H1 (cell line): ENCODE measurements around the gene GINS2. TPM values are rescaled to one million over a fixed set of nuclear protein-coding genes. Genes with fewer than 3 reads are reported as not detected.

Source experiments
- CTCF ChIA-PET: fragments of 300-600 bp; sonication (Branson Sonifier 250); formaldehyde crosslinking; loops from one replicate; lab custom pipeline; 2021; ENCODE audit not compliant: partially characterized antibody; lab: Charles Lee
- POLR2A ChIA-PET: fragments of 300-600 bp; sonication (Branson Sonifier 250); formaldehyde crosslinking; loops from one replicate; lab custom pipeline; 2021; ENCODE audit warnings: inconsistent platforms; ENCODE audit not compliant: partially characterized antibody; lab: Charles Lee
- DNase-seq, 2 experiments: peaks; one replicate each; pipeline versions ENCODE4 v3.0.0 to v3.0.0-alpha.2; 2010 to 2022; ENCODE audit warnings: low spot score in 2 of 2, low read depth in 1 of 2, mixed read lengths in 1 of 2
- FAIRE-seq: peaks from 2 replicates; lab custom pipeline; 2011; peaks lifted over from hg19 to GRCh38; lab: Jason Lieb, UNC
- H2AFZ ChIP-seq: 2 replicates; pipeline ENCODE4 v1.8.1; 2012; ENCODE audit warnings: low read length, inconsistent platforms
- H2AK5ac ChIP-seq: 2 replicates; pipeline ENCODE4 v1.6.1; 2013; ENCODE audit warnings: low read depth, low read length
- H2BK120ac ChIP-seq: replicated peaks from 2 replicates; pipeline ENCODE3; 2013; ENCODE audit warnings: low read depth, low read length, inconsistent platforms
- H2BK12ac ChIP-seq: 2 replicates; pipeline ENCODE4 v1.6.1; 2013; ENCODE audit warnings: low read depth, low read length
- H2BK15ac ChIP-seq: 2 replicates; pipeline ENCODE4 v1.6.1; 2013; ENCODE audit warnings: low read length
- H2BK20ac ChIP-seq: 2 replicates; pipeline ENCODE4 v1.6.1; 2013; ENCODE audit warnings: low read length
- H2BK5ac ChIP-seq: 2 replicates; pipeline ENCODE4 v1.6.1; 2013; ENCODE audit warnings: low read depth, low read length
- H3K14ac ChIP-seq: 2 replicates; pipeline ENCODE4 v1.6.1; 2013; ENCODE audit warnings: inconsistent platforms; ENCODE audit not compliant: insufficient read length
- H3K18ac ChIP-seq: 2 replicates; pipeline ENCODE4 v1.6.1; 2013; ENCODE audit warnings: low read length; ENCODE audit errors: extremely low read depth
- H3K23ac ChIP-seq: 2 replicates; pipeline ENCODE4 v1.6.1; 2013; ENCODE audit warnings: inconsistent platforms; ENCODE audit not compliant: insufficient read length
- H3K23me2 ChIP-seq: 2 replicates; pipeline ENCODE4 v1.6.1; 2013; ENCODE audit warnings: low read depth, low read length
- H3K27ac ChIP-seq: 2 replicates; pipeline ENCODE4 v1.6.1; 2011; ENCODE audit warnings: low read depth, low read length, inconsistent platforms
- H3K27me3 ChIP-seq, 4 experiments: replicated peaks in 1 of 4; 1 replicate in 1 of 4; 2 replicates in 3 of 4; pipeline versions ENCODE4 v1.6.1 to v1.8.1; 2011 to 2013; ENCODE audit warnings: low read length in 3 of 4, mild to moderate bottlenecking in 3 of 4, inconsistent platforms in 2 of 4, mixed read lengths in 2 of 4, moderate library complexity in 1 of 4; ENCODE audit not compliant: control insufficient read depth in 3 of 4, insufficient read depth in 3 of 4; ENCODE audit errors: extremely low read depth in 1 of 4
- H3K36me3 ChIP-seq, 4 experiments: 2 replicates each; pipeline versions ENCODE4 v1.6.1 to v1.8.1; 2011 to 2013; ENCODE audit warnings: mild to moderate bottlenecking in 4 of 4, low read length in 3 of 4, moderate library complexity in 2 of 4, control low read depth in 1 of 4, inconsistent platforms in 1 of 4; ENCODE audit not compliant: insufficient read depth in 4 of 4, control insufficient read depth in 2 of 4
- H3K4ac ChIP-seq: replicated peaks from 2 replicates; pipeline ENCODE3; 2013; ENCODE audit warnings: low read length, low read depth, mixed read lengths, inconsistent platforms; ENCODE audit not compliant: insufficient read length
- H3K4me1 ChIP-seq, 4 experiments: replicated peaks in 1 of 4; 1 replicate in 1 of 4; 2 replicates in 3 of 4; pipeline versions ENCODE4 v1.6.1 to v1.8.1; 2011 to 2013; ENCODE audit warnings: low read length in 3 of 4, inconsistent platforms in 2 of 4, mixed read lengths in 1 of 4; ENCODE audit not compliant: insufficient read depth in 4 of 4, control insufficient read depth in 3 of 4
- H3K4me2 ChIP-seq, 2 experiments: 2 replicates each; pipeline versions ENCODE4 v1.6.1 to v1.8.1; 2011 to 2013; ENCODE audit warnings: low read depth in 2 of 2, low read length in 2 of 2, control low read depth in 1 of 2, inconsistent platforms in 1 of 2, mild to moderate bottlenecking in 1 of 2; ENCODE audit not compliant: insufficient read depth in 1 of 2
- H3K4me3 ChIP-seq, 4 experiments: fragments of 200-600, 300-600 bp in 1 of 4; sonication (generic), shearing (Covaris generic), sonication (Bioruptor Twin) in 1 of 4; 2 replicates each; pipeline versions ENCODE4 v1.5.1 to v1.8.1; 2011 to 2016; ENCODE audit warnings: low read length in 4 of 4, low read depth in 3 of 4, control low read depth in 2 of 4, inconsistent platforms in 2 of 4, mild to moderate bottlenecking in 2 of 4, mixed read lengths in 1 of 4, moderate library complexity in 1 of 4; ENCODE audit not compliant: insufficient read depth in 2 of 4; ENCODE audit errors: extremely low read depth in 1 of 4
- H3K56ac ChIP-seq: replicated peaks from 2 replicates; pipeline ENCODE3; 2013; ENCODE audit warnings: low read depth, mild to moderate bottlenecking, mixed read lengths, low read length, inconsistent platforms; ENCODE audit not compliant: insufficient read length
- H3K79me1 ChIP-seq: 2 replicates; pipeline ENCODE4 v1.6.1; 2013; ENCODE audit warnings: low read depth, low read length, control low read depth
- H3K79me2 ChIP-seq, 2 experiments: 2 replicates each; pipeline versions ENCODE4 v1.6.1 to v1.8.1; 2012 to 2013; ENCODE audit warnings: low read length in 2 of 2, mild to moderate bottlenecking in 2 of 2, inconsistent platforms in 1 of 2; ENCODE audit not compliant: insufficient read depth in 2 of 2, control insufficient read depth in 1 of 2
- H3K9ac ChIP-seq, 4 experiments: replicated peaks in 1 of 4; 1 replicate in 1 of 4; 2 replicates in 3 of 4; pipeline versions ENCODE4 v1.6.1 to v1.8.1; 2011 to 2013; ENCODE audit warnings: low read depth in 3 of 4, low read length in 3 of 4, control low read depth in 2 of 4, mild to moderate bottlenecking in 2 of 4, moderate library complexity in 2 of 4, inconsistent platforms in 1 of 4; ENCODE audit errors: extremely low read depth in 1 of 4
- H3K9me3 ChIP-seq, 2 experiments: 2 replicates each; pipeline versions ENCODE4 v1.6.1 to v1.8.1; 2012 to 2013; ENCODE audit warnings: mild to moderate bottlenecking in 2 of 2, moderate library complexity in 2 of 2, control low read depth in 1 of 2, inconsistent platforms in 1 of 2, low read depth in 1 of 2, low read length in 1 of 2, mixed read lengths in 1 of 2; ENCODE audit not compliant: insufficient read depth in 2 of 2
- H4K20me1 ChIP-seq, 2 experiments: replicated peaks in 1 of 2; 2 replicates each; pipeline versions ENCODE3 to v1.8.1; 2011 to 2013; ENCODE audit warnings: inconsistent platforms in 2 of 2, low read length in 2 of 2, mild to moderate bottlenecking in 1 of 2; ENCODE audit not compliant: insufficient read depth in 2 of 2, control insufficient read depth in 1 of 2
- H4K5ac ChIP-seq: 2 replicates; pipeline ENCODE4 v1.6.1; 2013; ENCODE audit warnings: low read length, low read depth, mixed read lengths, inconsistent platforms; ENCODE audit not compliant: insufficient read length
- H4K8ac ChIP-seq: 2 replicates; pipeline ENCODE4 v1.8.0; 2013; ENCODE audit warnings: mild to moderate bottlenecking, moderate library complexity, low read length, inconsistent platforms; ENCODE audit not compliant: insufficient read depth; ENCODE audit errors: extremely low read depth
- H4K91ac ChIP-seq: replicated peaks from 2 replicates; pipeline ENCODE3; 2013; ENCODE audit warnings: low read length, mixed read lengths, inconsistent platforms; ENCODE audit not compliant: insufficient read length
- ASH2L ChIP-seq: fragments of 200-600, 300-600 bp; sonication (generic); IDR thresholded peaks from one replicate; pipeline ENCODE4 v1.7.1; 2017; ENCODE audit warnings: low read length
- CHD2 ChIP-seq: IDR thresholded peaks from 2 replicates; pipeline ENCODE4 v1.6.1; 2012; ENCODE audit warnings: low read length, improper control_type of control experiment
- CREB1 ChIP-seq: IDR thresholded peaks from 2 replicates; pipeline ENCODE4 v1.6.1; 2012; ENCODE audit warnings: inconsistent platforms
- GABPA ChIP-seq: IDR thresholded peaks from 2 replicates; pipeline ENCODE4 v1.6.1; 2011; ENCODE audit warnings: mild to moderate bottlenecking, low read length, moderate library complexity, borderline replicate concordance; ENCODE audit not compliant: insufficient read depth
- SIRT6 ChIP-seq: IDR thresholded peaks from one replicate; pipeline ENCODE4 v1.7.1; 2012; ENCODE audit warnings: low read length, inconsistent platforms
- SRF ChIP-seq: IDR thresholded peaks from 2 replicates; pipeline ENCODE4 v1.6.1; 2011; ENCODE audit warnings: mild to moderate bottlenecking, low read depth, low read length, moderate library complexity
- TAF7 ChIP-seq: optimal IDR thresholded peaks from 2 replicates; pipeline ENCODE3; 2011; ENCODE audit warnings: low read depth, mild to moderate bottlenecking, inconsistent platforms, low read length, moderate library complexity, borderline replicate concordance
- WGBS, 2 experiments: shearing (Covaris generic) in 1 of 2; methylation state at CpG; one replicate each; pipeline versions ENCODE4 v1.1.6 to v1.1.7; 2013 to 2015; ENCODE audit warnings: low lambda C conversion rate in 2 of 2, mixed read lengths in 2 of 2, inconsistent platforms in 1 of 2, low coverage in 1 of 2, missing lambda C conversion rate in 1 of 2; ENCODE audit not compliant: insufficient replicate concordance in 2 of 2, insufficient coverage in 1 of 2, insufficient read length in 1 of 2; ENCODE audit errors: extremely low coverage in 1 of 2, missing lambda C conversion rate in 1 of 2; 5-methylcytosine and 5-hydroxymethylcytosine counted together
- polyA plus RNA-seq, 7 experiments: library from polyadenylated mRNA; depleted of rRNA in 3 of 7; stranded (reverse) in 5 of 7; unstranded in 2 of 7; fragments of >200 nt in 5 of 7; fragments of 200-250 nt in 2 of 7; gene quantifications; 1 replicate in 5 of 7; 2 replicates in 1 of 7; 4 replicates in 1 of 7; pipeline versions ENCODE4 v1.2.1 to v1.2.3, GENCODE V29; 2011 to 2013; ENCODE audit warnings: missing spikeins in 2 of 7, mixed read lengths in 2 of 7
- total RNA-seq: library from RNA; stranded (reverse); fragmentation: NEBNext Ultra II Directional; extraction: Animal tissue kit (Norgen Biotek cat#: 25700); gene quantifications from 2 replicates; pipeline ENCODE4 v1.2.1, GENCODE V29; 2021

The GINS2 gene
- total and polyA plus RNA-seq, 2 of the 8 experiments (the other 6 are each of a cell fraction or from before 2014, with no cell fraction given) = 29.4 to 59.1 TPM

DNA sequence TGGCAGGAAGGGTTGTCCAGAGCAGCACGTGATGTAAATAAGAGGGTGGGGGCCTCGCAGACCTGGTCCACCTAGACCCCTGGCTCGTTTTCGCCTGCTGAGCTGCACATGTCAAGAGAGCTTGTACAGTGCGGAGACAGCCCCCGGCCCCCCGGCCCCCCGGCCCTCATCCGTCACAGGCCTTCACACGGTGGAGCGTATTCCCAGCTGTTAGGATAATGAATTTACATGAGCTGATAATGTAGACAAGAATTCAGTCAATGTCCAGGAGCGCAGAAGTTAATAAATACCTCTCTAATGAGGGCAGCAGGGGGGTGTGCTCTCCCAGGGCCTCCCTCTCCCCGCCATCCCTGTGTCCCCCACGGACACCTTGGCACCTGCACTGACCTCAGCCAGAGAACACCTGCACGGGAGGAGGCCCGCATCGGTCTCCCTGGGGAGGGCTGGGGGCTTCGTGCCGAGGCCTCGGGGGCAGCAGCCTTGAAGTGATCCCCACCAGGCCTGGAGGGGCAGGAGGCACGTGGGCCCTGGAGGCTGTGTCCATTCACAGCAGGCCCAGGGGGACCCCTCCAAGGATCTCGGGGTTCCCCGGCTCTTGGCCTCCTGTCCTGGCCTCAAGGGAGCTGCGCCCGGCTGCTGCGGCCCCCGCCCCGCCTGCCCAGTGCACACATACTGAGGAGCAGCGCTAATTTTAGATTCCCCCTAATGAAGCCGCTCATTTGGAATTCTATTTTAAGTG, 61.1 kb downstream of the GINS2 start:
- DNase-seq (no peak), FAIRE-seq (no peak)
- Histone ChIP-seq H3K9ac (no peak overlapping the region), H4K8ac (peak overlapping the region; percentile 23; the same call in 1 of the 2 replicates), H3K4me3 (no peak overlapping the region), H3K18ac (no peak overlapping the region), H2AK5ac (no peak overlapping the region), H3K4me2 (no peak overlapping the region), H3K23me2 (no peaks in the 10 kb centered on the region), H2BK15ac (no peak overlapping the region), H2BK12ac (no peak overlapping the region), H4K20me1 (peaks cover 65 to 70% of the 10 kb centered on the region in 2 experiments), H2BK120ac (no peak overlapping the region), H3K14ac (no peak overlapping the region), H3K27me3 (no peaks in the 10 kb centered on the region; a peak in 1 of 7 replicates), H3K79me1 (peaks cover 48% of the 10 kb centered on the region), H4K91ac (no peak overlapping the region), H3K79me2 (peaks cover 30 to 98% of the 10 kb centered on the region in 2 experiments), H3K56ac (no peak overlapping the region), H3K4ac (no peak overlapping the region), H2BK20ac (no peak overlapping the region), H2AFZ (no peak overlapping the region), H3K4me1 (peaks cover 0 to 21% (median 12%) of the 10 kb centered on the region in 4 experiments; a peak in 6 of 7 replicates), H3K36me3 (peaks cover 0 to 6% (median 2%) of the 10 kb centered on the region in 4 experiments; a peak in 3 of 8 replicates), H3K9me3 (peaks cover 9 to 10% of the 10 kb centered on the region in 2 experiments; a peak in 3 of 4 replicates), H4K5ac (no peak overlapping the region), H2BK5ac (no peak overlapping the region), H3K23ac (no peak overlapping the region), H3K27ac (no peak overlapping the region)
- TF ChIP-seq ASH2L (no peak), CHD2 (no peak), CREB1 (no peak), SIRT6 (no peak), GABPA (no peak), SRF (no peak), TAF7 (no peak)
- ChIA-PET CTCF (interaction anchor here (0.6 to 7.2 kb wide), 17 partner anchors 9 to 280 kb away, joined by 3 to 93 read pairs (median 4); no protein-coding TSS in a partner anchor), POLR2A (interaction anchor here (0.6 to 3.7 kb wide), 3 partner anchors 12 to 116 kb away, joined by 3 to 19 read pairs (median 3); no protein-coding TSS in a partner anchor)
- WGBS, 2 experiments = 92% methylated on average over 18 of the region's 30 CpGs; no CpG with 5 or more reads in 1 of the 2 experiments
